ENCODE results near the gene P2RX3.

The P2RX3 gene

GRCh38 chr11:57421066-57421465 lies 82.9 kb downstream of the P2RX3 start (continued):
- TF ChIP-seq ZNF660 (tag by site-specific recombination; IDR thresholded peaks at IDR 0.05), result no peak
- TF ChIP-seq ZNF202 (tag by site-specific recombination; IDR thresholded peaks at IDR 0.05; ENCODE audit: borderline replicate concordance), result no peak
- TF ChIP-seq ZNF548 (tag by site-specific recombination; IDR thresholded peaks at IDR 0.05), result no peak
- TF ChIP-seq ATF2 (tag by site-specific recombination; IDR thresholded peaks at IDR 0.05; ENCODE audit: low read depth), result no peak
- TF ChIP-seq ZNF76 (tag by site-specific recombination; IDR thresholded peaks at IDR 0.05; ENCODE audit: borderline replicate concordance, low read depth), result no peak
- TF ChIP-seq, protein P1, sequence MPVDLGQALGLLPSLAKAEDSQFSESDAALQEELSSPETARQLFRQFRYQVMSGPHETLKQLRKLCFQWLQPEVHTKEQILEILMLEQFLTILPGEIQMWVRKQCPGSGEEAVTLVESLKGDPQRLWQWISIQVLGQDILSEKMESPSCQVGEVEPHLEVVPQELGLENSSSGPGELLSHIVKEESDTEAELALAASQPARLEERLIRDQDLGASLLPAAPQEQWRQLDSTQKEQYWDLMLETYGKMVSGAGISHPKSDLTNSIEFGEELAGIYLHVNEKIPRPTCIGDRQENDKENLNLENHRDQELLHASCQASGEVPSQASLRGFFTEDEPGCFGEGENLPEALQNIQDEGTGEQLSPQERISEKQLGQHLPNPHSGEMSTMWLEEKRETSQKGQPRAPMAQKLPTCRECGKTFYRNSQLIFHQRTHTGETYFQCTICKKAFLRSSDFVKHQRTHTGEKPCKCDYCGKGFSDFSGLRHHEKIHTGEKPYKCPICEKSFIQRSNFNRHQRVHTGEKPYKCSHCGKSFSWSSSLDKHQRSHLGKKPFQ (tag by site-specific recombination; IDR thresholded peaks at IDR 0.05), result no peak
- no peak for TF ChIP-seq ZNF549 (tag by site-specific recombination; IDR thresholded peaks at IDR 0.05)
- no peak for TF ChIP-seq TRIM28 (IDR thresholded peaks at IDR 0.05; ENCODE audit: borderline replicate concordance, low read length)
- no peak for TF ChIP-seq ZNF449 (tag by site-specific recombination; IDR thresholded peaks at IDR 0.05)

- Histone ChIP-seq H3K9me3 (ENCODE audit: control insufficient read depth, insufficient read depth, low read depth, low read length) (no peaks in the 10 kb centered on the region), H3K36me3 (ENCODE audit: control insufficient read depth in 2 of 2, insufficient read depth in 1 of 2, low read length in 2 of 2) (no peaks in the 10 kb centered on the region), H3K4me3 (ENCODE audit: low read depth, low read length) (no peak overlapping the region), H3K4me1 (ENCODE audit: control insufficient read depth, insufficient read depth, low read length) (no peaks in the 10 kb centered on the region), H3K27ac (ENCODE audit: extremely low read depth, low read depth, low read length) (no peak overlapping the region)
- ChIA-PET CTCF (interaction anchor here (0.6 kb wide), 2 partner anchors 36 to 40 kb away, joined by 3 to 7 read pairs; no protein-coding TSS in a partner anchor), POLR2A (no interaction called here)
- TF ChIP-seq MEIS1 (CRISPR knock-in tag; IDR thresholded peaks at IDR 0.05; ENCODE audit: borderline replicate concordance) (no peak), BCL6B (tag by site-specific recombination; IDR thresholded peaks at IDR 0.05) (no peak)
Observed at GRCh38 chr11:57421805-57422204, 83.7 kb downstream of the P2RX3 start.
